Brain microvascular endothelial cell (primary cell): ENCODE data around the gene STX16.
A peak's percentile ranks its signal among the peaks of the same experiment; 100 is the strongest.

Experiments
- DNase-seq: peaks from one replicate; pipeline ENCODE4 v3.0.0-alpha.2; 2020
- H3K27ac ChIP-seq: fragments of 250-450 bp; sonication (Bioruptor Pico); 2 replicates; pipeline ENCODE4 v1.5.1; 2020; ENCODE audit warnings: mild to moderate bottlenecking, moderate library complexity
- H3K27me3 ChIP-seq: fragments of 250-450 bp; sonication (Bioruptor Pico); replicated peaks from 2 replicates; pipeline ENCODE4 v1.5.1; 2020; ENCODE audit warnings: mild to moderate bottlenecking
- H3K36me3 ChIP-seq: fragments of 250-450 bp; sonication (Bioruptor Pico); replicated peaks from 2 replicates; pipeline ENCODE4 v1.5.1; 2020; ENCODE audit warnings: mild to moderate bottlenecking
- H3K4me3 ChIP-seq: 2 replicates; pipeline ENCODE4 v1.5.1; 2011; ENCODE audit warnings: low read depth, mild to moderate bottlenecking, control low read depth, low read length, moderate library complexity
- in situ Hi-C: cut with HindIII; loops from 2 replicates; pipeline ENCODE4 v1.10.0; 2017; ENCODE audit warnings: low sequenced_read_pairs, low pct_ligation_motif_present
- TF ChIP-seq, protein P1 (sequence below): IDR thresholded peaks from 2 replicates; pipeline ENCODE4 v1.5.1; 2011; ENCODE audit warnings: low read depth, mild to moderate bottlenecking, moderate library complexity, low read length, control low read depth, inconsistent platforms; ENCODE audit errors: missing control alignments

Gene STX16

DNA sequence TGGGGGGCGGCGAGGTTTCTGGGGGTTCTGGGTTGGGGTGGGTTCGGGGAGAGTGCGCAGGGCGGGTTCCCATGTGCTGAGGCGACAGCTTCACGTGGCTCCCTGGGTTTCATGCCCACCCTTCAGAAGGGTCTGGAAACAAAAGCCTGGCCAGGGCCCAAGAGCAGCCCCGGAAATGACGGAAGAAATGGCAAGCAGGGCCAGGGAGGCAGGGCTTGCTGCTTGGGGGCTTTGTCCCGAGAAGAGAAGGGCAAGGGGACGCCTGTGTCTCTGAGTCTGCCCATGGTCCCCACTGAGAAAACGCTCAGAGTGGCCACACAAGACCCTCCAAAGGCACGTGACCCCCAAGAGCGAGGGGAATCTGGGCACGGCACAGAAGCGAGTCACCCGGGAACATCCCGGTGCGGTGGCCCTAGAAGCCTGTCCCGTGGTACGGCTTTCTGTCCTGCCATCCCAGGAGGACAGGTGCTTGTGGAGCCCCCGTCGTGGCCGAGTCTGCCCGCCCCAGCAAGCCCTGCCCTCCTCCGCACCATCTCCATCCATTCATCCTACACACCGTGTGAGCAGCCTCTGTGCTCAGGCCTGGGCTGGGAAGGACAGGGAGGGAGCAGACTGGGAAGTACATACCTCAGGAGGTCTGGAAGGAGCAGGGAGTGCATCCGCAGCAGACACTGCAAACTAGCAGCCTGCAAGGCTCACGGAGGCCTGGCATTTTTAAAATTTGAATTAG is 50.5 kb downstream of the STX16 start:
- Histone ChIP-seq H3K27me3 (no peaks in the 10 kb centered on the region), H3K36me3 (peaks cover 30% of the 10 kb centered on the region), H3K4me3 (no peak overlapping the region), H3K27ac (no peak overlapping the region)
- no peak for DNase-seq
- TF ChIP-seq, protein P1, sequence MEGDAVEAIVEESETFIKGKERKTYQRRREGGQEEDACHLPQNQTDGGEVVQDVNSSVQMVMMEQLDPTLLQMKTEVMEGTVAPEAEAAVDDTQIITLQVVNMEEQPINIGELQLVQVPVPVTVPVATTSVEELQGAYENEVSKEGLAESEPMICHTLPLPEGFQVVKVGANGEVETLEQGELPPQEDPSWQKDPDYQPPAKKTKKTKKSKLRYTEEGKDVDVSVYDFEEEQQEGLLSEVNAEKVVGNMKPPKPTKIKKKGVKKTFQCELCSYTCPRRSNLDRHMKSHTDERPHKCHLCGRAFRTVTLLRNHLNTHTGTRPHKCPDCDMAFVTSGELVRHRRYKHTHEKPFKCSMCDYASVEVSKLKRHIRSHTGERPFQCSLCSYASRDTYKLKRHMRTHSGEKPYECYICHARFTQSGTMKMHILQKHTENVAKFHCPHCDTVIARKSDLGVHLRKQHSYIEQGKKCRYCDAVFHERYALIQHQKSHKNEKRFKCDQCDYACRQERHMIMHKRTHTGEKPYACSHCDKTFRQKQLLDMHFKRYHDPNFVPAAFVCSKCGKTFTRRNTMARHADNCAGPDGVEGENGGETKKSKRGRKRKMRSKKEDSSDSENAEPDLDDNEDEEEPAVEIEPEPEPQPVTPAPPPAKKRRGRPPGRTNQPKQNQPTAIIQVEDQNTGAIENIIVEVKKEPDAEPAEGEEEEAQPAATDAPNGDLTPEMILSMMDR, result no peak
- in situ Hi-C loops, result no loop called here

DNA sequence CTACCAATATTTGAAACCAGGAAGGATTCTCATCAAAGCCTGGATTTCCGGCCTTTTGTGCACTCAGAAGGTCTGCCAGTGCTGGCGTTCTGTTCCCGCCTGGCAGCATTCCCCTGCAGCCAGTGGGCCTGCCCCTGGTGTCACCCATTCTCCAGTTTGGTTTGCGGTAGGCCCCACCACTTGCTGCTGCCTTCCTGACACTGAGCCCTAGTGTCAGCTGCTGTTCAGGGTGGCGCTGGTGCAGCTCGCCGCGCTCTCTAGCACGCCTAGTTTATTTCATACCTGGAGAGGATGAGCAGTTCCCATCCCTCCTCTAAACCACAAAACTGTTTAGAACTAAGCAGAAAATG is 51.1 kb downstream of the STX16 start:
- in situ Hi-C loops, result no loop called here
- DNase-seq, result no peak
- Histone ChIP-seq H3K27me3 (no peaks in the 10 kb centered on the region), H3K36me3 (peaks cover 26% of the 10 kb centered on the region), H3K27ac (no peak overlapping the region), H3K4me3 (no peak overlapping the region)
- TF ChIP-seq, protein P1, result no peak

DNA sequence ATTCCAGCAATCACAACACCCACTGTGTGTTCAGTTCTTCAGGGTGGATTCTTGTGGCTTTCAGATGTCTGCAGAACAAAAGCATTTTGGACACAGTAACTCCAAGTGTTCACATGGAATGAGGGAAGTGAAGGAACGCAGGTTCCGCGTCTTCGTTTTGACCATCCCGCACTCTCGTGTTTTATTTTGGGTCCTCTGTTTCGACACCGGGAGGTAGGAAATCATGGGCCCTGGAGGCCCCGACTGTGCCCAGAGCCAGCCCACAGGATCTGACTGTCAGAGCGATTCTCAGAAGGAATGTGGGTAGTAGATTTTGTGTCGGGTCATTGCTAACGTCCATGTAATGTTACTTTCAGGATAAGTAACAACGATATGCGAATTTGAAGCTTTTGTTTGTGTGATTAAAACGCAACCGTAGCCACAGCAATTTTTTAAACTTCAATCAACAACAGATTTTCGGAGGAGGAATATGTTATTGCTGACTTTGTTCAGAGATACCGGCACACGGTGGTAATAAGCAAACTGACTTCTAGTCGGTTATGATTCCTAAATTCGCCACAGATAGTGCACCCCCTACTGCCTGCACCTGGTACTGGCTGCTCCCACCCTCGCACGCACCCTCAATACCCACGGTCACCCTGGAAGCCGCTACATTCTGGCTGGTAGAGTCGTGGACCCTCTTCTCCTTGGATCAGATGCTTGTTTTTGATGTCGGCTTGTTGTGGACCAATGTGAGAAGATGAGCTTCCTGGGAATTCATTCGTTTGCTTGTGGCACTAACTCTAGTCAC is 52.0 kb downstream of the STX16 start:
- DNase-seq, result no peak
- in situ Hi-C loops, result no loop called here
- TF ChIP-seq, protein P1, result peak; percentile 49
- H3K27ac ChIP-seq, result no peak overlapping the region
- H3K27me3 ChIP-seq, result no peaks in the 10 kb centered on the region
- H3K36me3 ChIP-seq, result peaks cover 23% of the 10 kb centered on the region
- H3K4me3 ChIP-seq, result no peak overlapping the region

DNA sequence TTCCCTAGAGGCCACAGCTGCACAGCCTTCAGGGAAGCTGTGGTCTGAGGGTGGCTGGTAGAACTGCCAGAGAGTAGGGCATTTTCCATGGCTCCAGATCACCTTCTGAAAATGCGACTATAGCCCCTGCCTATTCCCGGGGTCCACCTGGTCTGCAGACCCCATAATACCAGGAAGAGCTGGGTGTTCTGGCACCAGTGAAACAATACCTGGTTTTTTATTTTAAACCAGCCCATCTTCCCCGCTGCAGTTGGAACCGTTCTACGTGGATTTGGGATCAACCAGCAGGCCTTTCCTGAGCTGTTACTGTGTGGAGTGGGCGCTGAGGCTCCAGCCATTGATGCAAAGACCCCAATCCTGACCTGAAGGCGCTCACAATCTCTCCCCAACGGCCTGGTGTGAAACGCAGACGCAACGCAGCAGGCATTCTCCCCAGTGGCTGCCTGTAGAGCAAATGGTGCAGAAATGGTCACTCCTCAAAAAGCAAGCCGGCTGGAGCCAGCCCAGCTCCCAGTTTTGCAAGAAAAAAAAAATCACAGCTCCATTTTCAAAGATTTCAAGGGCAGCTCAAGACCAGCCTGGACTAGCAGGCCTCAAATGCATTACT is 52.8 kb downstream of the STX16 start:
- Histone ChIP-seq H3K36me3 (peaks cover 23% of the 10 kb centered on the region), H3K27ac (no peak overlapping the region), H3K27me3 (no peaks in the 10 kb centered on the region), H3K4me3 (no peak overlapping the region)
- DNase-seq, result no peak
- in situ Hi-C loops, result no loop called here
- TF ChIP-seq, protein P1, result no peak

DNA sequence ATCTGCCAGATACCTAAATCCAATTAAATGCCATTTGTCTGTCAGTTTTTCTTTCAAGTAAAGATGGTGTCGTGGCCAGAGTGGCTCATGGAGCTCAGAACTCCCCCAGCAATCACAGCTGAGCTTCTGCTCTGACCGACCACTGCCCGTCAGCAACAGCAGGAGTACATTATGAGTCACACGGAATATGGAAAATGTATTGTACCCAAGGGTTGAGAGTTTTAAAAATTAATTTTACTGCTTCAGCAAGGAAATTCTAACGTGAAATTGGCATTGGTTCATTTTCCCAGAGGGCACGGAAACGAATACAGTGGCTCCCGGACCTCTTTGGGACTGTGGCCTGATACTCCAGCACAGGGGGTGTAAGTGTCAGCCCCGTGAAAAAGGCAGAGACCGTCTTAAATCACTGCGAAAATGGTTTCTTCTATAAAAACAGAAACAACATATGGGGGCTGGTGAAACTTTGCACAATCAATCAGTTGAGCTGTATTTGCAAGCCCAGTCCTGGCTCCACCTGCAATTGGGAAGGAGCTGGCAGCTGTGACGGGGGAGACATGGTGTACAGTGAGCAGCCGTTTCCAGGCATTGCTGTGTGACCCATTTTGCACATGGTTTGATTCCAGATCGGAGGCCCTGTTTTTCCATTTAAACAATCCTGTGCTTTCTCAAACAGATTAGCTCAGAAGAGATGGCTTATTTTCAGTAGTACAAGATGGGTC is 54.3 kb downstream of the STX16 start:
- H3K27ac ChIP-seq, result no peak overlapping the region
- H3K36me3 ChIP-seq, result peaks cover 19% of the 10 kb centered on the region
- no peaks in the 10 kb centered on the region for H3K27me3 ChIP-seq
- TF ChIP-seq, protein P1, result no peak
- in situ Hi-C loops, result no loop called here
- H3K4me3 ChIP-seq, result no peak overlapping the region
- DNase-seq, result no peak
